MM.1S (cell line): ENCODE results near the gene MEGF11.

Experiments used
- EZH2phosphoT487 ChIP-seq: fragments of 300-600 bp; sonication (generic); IDR thresholded peaks from 2 replicates; pipeline ENCODE4 v1.6.1; 2018; ENCODE audit warnings: antibody characterized with exemption, low read length
- TF ChIP-seq, protein P1 (sequence below): fragments of 300-600 bp; sonication (generic); IDR thresholded peaks from 2 replicates; pipeline ENCODE4 v1.5.1; 2016; ENCODE audit warnings: antibody characterized with exemption, low read length, mixed read lengths

DNA sequence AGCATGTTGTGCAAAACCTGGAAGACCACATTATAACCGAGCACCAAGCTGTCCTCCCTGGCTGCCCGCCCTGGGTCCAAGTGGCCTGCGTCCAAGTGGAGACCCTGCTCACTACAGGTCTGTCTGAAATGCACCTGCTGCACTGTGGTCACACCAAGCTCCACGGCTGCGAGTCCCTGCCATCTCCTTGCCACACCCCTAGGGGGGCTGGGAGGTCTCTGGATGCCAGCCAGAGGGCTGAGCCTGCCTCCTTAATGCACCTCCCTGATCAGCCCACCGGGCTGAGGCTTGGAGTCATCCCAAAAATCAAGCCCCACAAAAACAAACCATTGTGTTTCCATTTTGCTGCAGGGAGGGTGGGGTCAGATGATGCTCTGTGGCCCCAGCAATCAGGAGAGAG, 187.1 kb downstream of the MEGF11 start:
- TF ChIP-seq, protein P1, sequence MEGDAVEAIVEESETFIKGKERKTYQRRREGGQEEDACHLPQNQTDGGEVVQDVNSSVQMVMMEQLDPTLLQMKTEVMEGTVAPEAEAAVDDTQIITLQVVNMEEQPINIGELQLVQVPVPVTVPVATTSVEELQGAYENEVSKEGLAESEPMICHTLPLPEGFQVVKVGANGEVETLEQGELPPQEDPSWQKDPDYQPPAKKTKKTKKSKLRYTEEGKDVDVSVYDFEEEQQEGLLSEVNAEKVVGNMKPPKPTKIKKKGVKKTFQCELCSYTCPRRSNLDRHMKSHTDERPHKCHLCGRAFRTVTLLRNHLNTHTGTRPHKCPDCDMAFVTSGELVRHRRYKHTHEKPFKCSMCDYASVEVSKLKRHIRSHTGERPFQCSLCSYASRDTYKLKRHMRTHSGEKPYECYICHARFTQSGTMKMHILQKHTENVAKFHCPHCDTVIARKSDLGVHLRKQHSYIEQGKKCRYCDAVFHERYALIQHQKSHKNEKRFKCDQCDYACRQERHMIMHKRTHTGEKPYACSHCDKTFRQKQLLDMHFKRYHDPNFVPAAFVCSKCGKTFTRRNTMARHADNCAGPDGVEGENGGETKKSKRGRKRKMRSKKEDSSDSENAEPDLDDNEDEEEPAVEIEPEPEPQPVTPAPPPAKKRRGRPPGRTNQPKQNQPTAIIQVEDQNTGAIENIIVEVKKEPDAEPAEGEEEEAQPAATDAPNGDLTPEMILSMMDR, result no peak
- no peak for TF ChIP-seq EZH2phosphoT487
